ENCODE results near the gene BATF2. TPM values are rescaled to one million over a fixed set of nuclear protein-coding genes. Genes with fewer than 3 reads are reported as not detected.

Gene BATF2
- total RNA-seq, 1 experiment from 2014 or later, result 0.72 TPM

DNA sequence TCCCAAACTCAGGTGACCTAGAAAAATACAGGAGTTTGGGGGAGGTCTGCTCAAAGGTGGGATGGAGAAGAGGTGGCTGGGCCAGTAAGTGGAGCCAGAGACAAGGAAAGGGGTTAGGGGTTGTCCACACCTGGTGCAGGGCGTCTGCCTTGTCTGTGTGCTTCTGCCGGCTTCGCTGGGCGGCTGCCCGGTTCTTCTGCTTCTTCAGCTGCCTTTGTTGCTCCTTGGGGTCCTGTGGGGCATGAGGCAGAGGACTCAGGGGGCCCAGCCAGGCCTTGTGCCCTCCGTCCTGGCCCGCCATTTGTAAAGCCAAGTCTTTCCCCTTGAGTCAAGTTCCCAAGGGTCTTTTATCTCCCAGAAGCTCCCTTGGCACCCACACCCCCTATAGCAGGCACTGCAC, 2.5 kb downstream of the BATF2 start:
- Histone ChIP-seq H3K79me1 (ENCODE audit: insufficient read depth, low read depth, low read length, poor library complexity, severe bottlenecking) (no peaks in the 10 kb centered on the region), H3K14ac (ENCODE audit: insufficient read depth, low read length) (no peak overlapping the region), H3K23me2 (ENCODE audit: insufficient read length, low read depth, low read length, poor library complexity, severe bottlenecking) (no peaks in the 10 kb centered on the region), H3K4me1 (ENCODE audit: insufficient read depth, low read length) (peaks cover 4% of the 10 kb centered on the region; the same call in 1 of the 2 replicates), H2BK120ac (ENCODE audit: low read depth, low read length, poor library complexity, severe bottlenecking) (no peak overlapping the region), H3K56ac (ENCODE audit: insufficient read length, low read depth, low read length) (no peak overlapping the region), H4K8ac (replicated peaks; ENCODE audit: insufficient read length, low read depth, low read length) (no peak overlapping the region), H3K23ac (ENCODE audit: insufficient read length, low read depth, low read length) (no peak overlapping the region), H3K27ac (ENCODE audit: insufficient read length, low read depth, low read length) (no peak overlapping the region), H3K4ac (ENCODE audit: low read depth, low read length) (no peak overlapping the region), H2BK20ac (ENCODE audit: low read depth, low read length, poor library complexity, severe bottlenecking) (no peak overlapping the region), H4K91ac (ENCODE audit: insufficient read length, low read depth, low read length) (no peak overlapping the region), H2AFZ (ENCODE audit: low read length) (no peak overlapping the region), H2BK15ac (ENCODE audit: low read depth, low read length) (no peak overlapping the region), H3K9ac (ENCODE audit: extremely low read depth, insufficient read length, low read length) (no peak overlapping the region), H3K27me3 (ENCODE audit: insufficient read depth, low read length) (no peaks in the 10 kb centered on the region), H3K9me3 (ENCODE audit: control insufficient read depth, low read depth, low read length) (no peaks in the 10 kb centered on the region), H3K4me2 (ENCODE audit: insufficient read depth, insufficient read length, low read length) (no peak overlapping the region), H3K79me2 (ENCODE audit: insufficient read depth, low read length) (no peaks in the 10 kb centered on the region), H2AK5ac (ENCODE audit: insufficient read length, low read length) (no peak overlapping the region), H2BK12ac (ENCODE audit: insufficient read length, low read depth, low read length) (no peak overlapping the region), H3T11ph (ENCODE audit: low read length) (no peak overlapping the region), H3K18ac (ENCODE audit: insufficient read length, low read depth, low read length) (no peak overlapping the region), H2BK5ac (ENCODE audit: insufficient read length, low read length) (no peak overlapping the region), H4K20me1 (ENCODE audit: control insufficient read depth, insufficient read depth, insufficient read length) (no peaks in the 10 kb centered on the region), H4K5ac (ENCODE audit: insufficient read length, low read depth, low read length) (no peak overlapping the region)
- H3K4me3 Mint-ChIP-seq, result no peak overlapping the region; a peak in 1 of 5 replicates
- H3K4me1 Mint-ChIP-seq, result peaks cover 17 to 21% of the 10 kb centered on the region in 2 experiments
- DNase-seq, result no peak
- H3K9me3 Mint-ChIP-seq, result no peaks in the 10 kb centered on the region
- no CpG with 5 or more reads among the region's 7 CpGs for WGBS (ENCODE audit: extremely low coverage, insufficient read length, low lambda C conversion rate)
- no peak overlapping the region for H3K27ac Mint-ChIP-seq
- no peaks in the 10 kb centered on the region; the same call in 1 of the 2 replicates for H3K27me3 Mint-ChIP-seq (ENCODE audit: low read depth)
- no peak for TF ChIP-seq CTCF (conservative IDR thresholded peaks at IDR 0.05)
- no peaks in the 10 kb centered on the region for H3K36me3 Mint-ChIP-seq (ENCODE audit: insufficient read depth in 1 of 3, low read depth in 3 of 3)

All from H9 (cell line).